OCI-LY3 (cell line): Measurements from ENCODE around the gene NTSR2.

Experiments
- H2AFZ ChIP-seq: fragments of 200-600, 300-600 bp; shearing (Covaris generic); 2 replicates; pipeline ENCODE4 v1.6.0; 2014; ENCODE audit warnings: antibody characterized with exemption, low read depth, low read length
- H3K27ac ChIP-seq: fragments of 200-600, 300-600 bp; sonication (generic); 2 replicates; pipeline ENCODE4 v1.5.1; 2014; ENCODE audit warnings: mild to moderate bottlenecking, low read length, moderate library complexity, mixed read lengths
- H3K27me3 ChIP-seq: fragments of 200-600, 300-600 bp; sonication (generic); 2 replicates; pipeline ENCODE4 v1.6.1; 2014; ENCODE audit warnings: low read depth, low read length, mixed read lengths
- H3K36me3 ChIP-seq: fragments of 200-600, 300-600 bp; sonication (generic); replicated peaks from 2 replicates; pipeline ENCODE3; 2014; ENCODE audit warnings: low read depth, low read length, mixed read lengths
- H3K4me1 ChIP-seq: fragments of 300-600, 200-600 bp; sonication (generic); 2 replicates; pipeline ENCODE4 v1.6.1; 2014; ENCODE audit warnings: low read length, mixed read lengths
- H3K4me2 ChIP-seq: fragments of 200-600, 300-600 bp; sonication (generic); 2 replicates; pipeline ENCODE4 v1.6.1; 2014; ENCODE audit warnings: low read length, mixed read lengths
- H3K4me3 ChIP-seq: fragments of 300-600, 200-600 bp; sonication (generic); 2 replicates; pipeline ENCODE4 v1.5.1; 2014; ENCODE audit warnings: antibody characterized with exemption, mild to moderate bottlenecking, low read length, moderate library complexity
- H3K79me2 ChIP-seq: fragments of 300-600, 200-600 bp; shearing (Covaris generic); 2 replicates; pipeline ENCODE4 v1.6.1; 2014; ENCODE audit warnings: mild to moderate bottlenecking, low read length, mixed read lengths
- H3K9ac ChIP-seq: fragments of 300-600, 200-600 bp; shearing (Covaris generic); 2 replicates; pipeline ENCODE4 v1.6.0; 2014; ENCODE audit warnings: mild to moderate bottlenecking, low read length, moderate library complexity
- H3K9me3 ChIP-seq: fragments of 200-600, 300-600 bp; shearing (Covaris generic); 2 replicates; pipeline ENCODE4 v1.6.1; 2014; ENCODE audit warnings: low read length, mixed read lengths; ENCODE audit not compliant: insufficient read depth
- H4K20me1 ChIP-seq: fragments of 200-600, 300-600 bp; sonication (generic); 2 replicates; pipeline ENCODE4 v1.6.1; 2016; ENCODE audit warnings: low read length, mixed read lengths; ENCODE audit not compliant: insufficient read depth
- CTCF ChIP-seq: fragments of 200-600, 300-600 bp; sonication (generic); IDR thresholded peaks from 2 replicates; pipeline ENCODE4 v1.5.1; 2014; ENCODE audit warnings: antibody characterized with exemption, low read length, low read depth
- EZH2phosphoT487 ChIP-seq: fragments of 200-600 bp; shearing (Covaris generic); IDR thresholded peaks from 2 replicates; pipeline ENCODE4 v1.6.1; 2018; ENCODE audit warnings: antibody characterized with exemption, mixed run types, low read depth

NTSR2 gene

GRCh38 chr2:11628675-11629074 is 41.3 kb downstream of the NTSR2 start:
- no peaks in the 10 kb centered on the region for H3K27me3 ChIP-seq
- no peak overlapping the region for H3K4me2 ChIP-seq
- no peak overlapping the region for H3K4me3 ChIP-seq
- peaks cover 8% of the 10 kb centered on the region for H3K4me1 ChIP-seq
- TF ChIP-seq CTCF, result no peak
- no peak for TF ChIP-seq EZH2phosphoT487
- H3K36me3 ChIP-seq, result no peaks in the 10 kb centered on the region
- no peak overlapping the region for H3K27ac ChIP-seq
- H2AFZ ChIP-seq, result no peak overlapping the region
- no peaks in the 10 kb centered on the region for H4K20me1 ChIP-seq
- H3K79me2 ChIP-seq, result no peaks in the 10 kb centered on the region
- H3K9me3 ChIP-seq, result peaks cover 7% of the 10 kb centered on the region; the same call in 1 of the 2 replicates
- no peak overlapping the region for H3K9ac ChIP-seq

- Histone ChIP-seq H3K79me2 (no peaks in the 10 kb centered on the region), H3K27me3 (no peaks in the 10 kb centered on the region), H3K4me1 (peaks cover 8% of the 10 kb centered on the region), H3K4me2 (no peak overlapping the region), H3K4me3 (no peak overlapping the region), H4K20me1 (no peaks in the 10 kb centered on the region), H3K9ac (no peak overlapping the region), H3K36me3 (no peaks in the 10 kb centered on the region), H2AFZ (no peak overlapping the region), H3K9me3 (peaks cover 7% of the 10 kb centered on the region; the same call in 1 of the 2 replicates), H3K27ac (no peak overlapping the region)
- no peak for TF ChIP-seq CTCF
- no peak for TF ChIP-seq EZH2phosphoT487
Measured at GRCh38 chr2:11625671-11626070, 44.3 kb downstream of the NTSR2 start.

- Histone ChIP-seq H3K4me1 (peaks cover 8% of the 10 kb centered on the region), H3K27ac (no peak overlapping the region), H4K20me1 (no peaks in the 10 kb centered on the region), H3K4me2 (no peak overlapping the region), H3K79me2 (no peaks in the 10 kb centered on the region), H3K36me3 (no peaks in the 10 kb centered on the region), H2AFZ (no peak overlapping the region), H3K4me3 (no peak overlapping the region), H3K27me3 (no peaks in the 10 kb centered on the region), H3K9me3 (peaks cover 7% of the 10 kb centered on the region; the same call in 1 of the 2 replicates), H3K9ac (no peak overlapping the region)
- no peak for TF ChIP-seq CTCF
- no peak for TF ChIP-seq EZH2phosphoT487
Measured at GRCh38 chr2:11624893-11625292, 45.1 kb downstream of the NTSR2 start.

GRCh38 chr2:11622611-11623010 is 47.4 kb downstream of the NTSR2 start:
- H3K27me3 ChIP-seq, result no peaks in the 10 kb centered on the region
- no peak for TF ChIP-seq EZH2phosphoT487
- TF ChIP-seq CTCF, result no peak

More at GRCh38 chr2:11622611-11623010, 47.4 kb downstream of the NTSR2 start:
- H3K27ac ChIP-seq, result no peak overlapping the region
- H3K36me3 ChIP-seq, result no peaks in the 10 kb centered on the region
- no peak overlapping the region for H3K4me3 ChIP-seq
- H4K20me1 ChIP-seq, result no peaks in the 10 kb centered on the region
- no peaks in the 10 kb centered on the region for H3K79me2 ChIP-seq
- H3K4me2 ChIP-seq, result no peak overlapping the region
- H2AFZ ChIP-seq, result no peak overlapping the region
- H3K9me3 ChIP-seq, result peaks cover 7% of the 10 kb centered on the region; the same call in 1 of the 2 replicates
- no peak overlapping the region for H3K9ac ChIP-seq
- H3K4me1 ChIP-seq, result peaks cover 8% of the 10 kb centered on the region
